Astrocyte (in vitro differentiated cells and primary cell): ENCODE measurements around the gene SFTPD. TPM values are rescaled to one million over a fixed set of nuclear protein-coding genes. Genes with fewer than 3 reads are reported as not detected.

Source experiments
- DNase-seq: peaks from one replicate; pipeline ENCODE4 v3.0.0-alpha.2; 2010; ENCODE audit warnings: low read depth
- FAIRE-seq: peaks from 2 replicates; lab custom pipeline; 2011; peaks lifted over from hg19 to GRCh38; lab: Jason Lieb, UNC
- H2AFZ ChIP-seq: 2 replicates; pipeline ENCODE4 v1.6.0; 2012; ENCODE audit warnings: low read depth, low read length, inconsistent platforms
- H3K27ac ChIP-seq: 2 replicates; pipeline ENCODE4 v1.5.1; 2011; ENCODE audit warnings: low read depth, low read length, inconsistent platforms
- H3K27me3 ChIP-seq: 2 replicates; pipeline ENCODE4 v1.6.0; 2011; ENCODE audit warnings: low read length, inconsistent platforms; ENCODE audit not compliant: insufficient read depth
- H3K36me3 ChIP-seq: 2 replicates; pipeline ENCODE4 v1.5.1; 2011; ENCODE audit warnings: low read length, inconsistent platforms; ENCODE audit not compliant: insufficient read depth
- H3K4me1 ChIP-seq: 2 replicates; pipeline ENCODE4 v1.5.1; 2011; ENCODE audit warnings: low read length, inconsistent platforms; ENCODE audit not compliant: insufficient read depth
- H3K4me2 ChIP-seq: 2 replicates; pipeline ENCODE4 v1.6.0; 2012; ENCODE audit warnings: low read length, inconsistent platforms
- H3K4me3 ChIP-seq: 2 replicates; pipeline ENCODE4 v1.5.1; 2011; ENCODE audit warnings: low read depth, mild to moderate bottlenecking, low read length, inconsistent platforms; ENCODE audit not compliant: insufficient read depth
- H3K79me2 ChIP-seq: 2 replicates; pipeline ENCODE4 v1.6.0; 2012; ENCODE audit warnings: mild to moderate bottlenecking, low read length, inconsistent platforms; ENCODE audit not compliant: insufficient read depth
- H3K9ac ChIP-seq: 2 replicates; pipeline ENCODE4 v1.6.0; 2012; ENCODE audit warnings: mild to moderate bottlenecking, low read length, inconsistent platforms
- H3K9me3 ChIP-seq: 2 replicates; pipeline ENCODE4 v1.5.1; 2012; ENCODE audit warnings: low read depth, mild to moderate bottlenecking, low read length, inconsistent platforms; ENCODE audit not compliant: insufficient read depth
- H4K20me1 ChIP-seq: 2 replicates; pipeline ENCODE4 v1.6.0; 2012; ENCODE audit warnings: low read length, inconsistent platforms; ENCODE audit not compliant: insufficient read depth
- H3K27ac Mint-ChIP-seq: one replicate; pipeline ENCODE4 v1.8.0; 2021; ENCODE audit warnings: mild to moderate bottlenecking, mixed read lengths; ENCODE audit not compliant: unreplicated experiment
- H3K27me3 Mint-ChIP-seq: one replicate; pipeline ENCODE4 v1.8.0; 2021; ENCODE audit warnings: low read depth, mixed read lengths; ENCODE audit not compliant: unreplicated experiment
- H3K36me3 Mint-ChIP-seq: one replicate; pipeline ENCODE4 v1.8.0; 2021; ENCODE audit warnings: low read depth, mixed read lengths; ENCODE audit not compliant: unreplicated experiment
- H3K4me1 Mint-ChIP-seq: one replicate; pipeline ENCODE4 v1.8.0; 2021; ENCODE audit warnings: low read depth, mixed read lengths; ENCODE audit not compliant: unreplicated experiment
- H3K4me3 Mint-ChIP-seq: one replicate; pipeline ENCODE4 v1.8.0; 2021; ENCODE audit warnings: mild to moderate bottlenecking, moderate library complexity, mixed read lengths; ENCODE audit not compliant: unreplicated experiment
- H3K9me3 Mint-ChIP-seq: one replicate; pipeline ENCODE4 v1.8.0; 2021; ENCODE audit warnings: mild to moderate bottlenecking, mixed read lengths; ENCODE audit not compliant: unreplicated experiment
- EZH2 ChIP-seq: IDR thresholded peaks from 2 replicates; pipeline ENCODE4 v1.6.1; 2012; ENCODE audit warnings: mild to moderate bottlenecking, low read length, inconsistent platforms; ENCODE audit not compliant: insufficient read depth
- total RNA-seq: library from RNA; stranded (reverse); gene quantifications from 2 replicates; pipeline ENCODE4 v1.2.1, GENCODE V29; 2021
- TF ChIP-seq, protein P1 (sequence below): IDR thresholded peaks from 2 replicates; pipeline ENCODE4 v1.5.1; 2011; ENCODE audit warnings: low read depth, mild to moderate bottlenecking, inconsistent platforms, low read length, moderate library complexity; ENCODE audit not compliant: insufficient read depth

Gene SFTPD
- total RNA-seq, 1 donor from 2014 or later: 0.27 TPM

DNA sequence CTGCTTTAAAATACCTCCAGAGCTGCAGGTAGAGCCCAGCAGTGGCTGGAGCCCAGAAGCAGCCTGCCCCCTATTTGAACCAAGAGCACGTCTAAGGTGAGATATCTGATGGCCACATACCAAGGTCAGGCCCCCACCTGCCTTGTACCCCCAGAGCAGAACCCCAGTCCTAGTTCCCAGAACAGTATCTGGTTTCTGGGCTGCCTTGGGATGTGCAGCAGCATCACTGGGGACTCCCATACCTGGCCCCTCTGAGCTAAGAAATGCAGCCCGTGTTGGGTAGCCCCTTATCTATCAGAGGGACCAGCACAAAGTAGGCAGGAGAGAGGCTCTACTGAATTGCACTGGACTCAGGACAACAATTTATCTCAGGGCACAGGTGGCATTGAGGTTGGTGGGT is 8.9 kb downstream of the SFTPD start:
- Histone ChIP-seq H3K4me3 (no peak overlapping the region), H4K20me1 (no peaks in the 10 kb centered on the region), H3K27ac (no peak overlapping the region), H3K4me2 (no peak overlapping the region), H2AFZ (no peak overlapping the region), H3K79me2 (no peaks in the 10 kb centered on the region), H3K27me3 (peaks cover 7% of the 10 kb centered on the region), H3K9ac (no peak overlapping the region), H3K4me1 (no peaks in the 10 kb centered on the region), H3K9me3 (no peaks in the 10 kb centered on the region), H3K36me3 (no peaks in the 10 kb centered on the region)
- DNase-seq (no peak), FAIRE-seq (no peak)
- TF ChIP-seq EZH2: no peak
- TF ChIP-seq, protein P1, sequence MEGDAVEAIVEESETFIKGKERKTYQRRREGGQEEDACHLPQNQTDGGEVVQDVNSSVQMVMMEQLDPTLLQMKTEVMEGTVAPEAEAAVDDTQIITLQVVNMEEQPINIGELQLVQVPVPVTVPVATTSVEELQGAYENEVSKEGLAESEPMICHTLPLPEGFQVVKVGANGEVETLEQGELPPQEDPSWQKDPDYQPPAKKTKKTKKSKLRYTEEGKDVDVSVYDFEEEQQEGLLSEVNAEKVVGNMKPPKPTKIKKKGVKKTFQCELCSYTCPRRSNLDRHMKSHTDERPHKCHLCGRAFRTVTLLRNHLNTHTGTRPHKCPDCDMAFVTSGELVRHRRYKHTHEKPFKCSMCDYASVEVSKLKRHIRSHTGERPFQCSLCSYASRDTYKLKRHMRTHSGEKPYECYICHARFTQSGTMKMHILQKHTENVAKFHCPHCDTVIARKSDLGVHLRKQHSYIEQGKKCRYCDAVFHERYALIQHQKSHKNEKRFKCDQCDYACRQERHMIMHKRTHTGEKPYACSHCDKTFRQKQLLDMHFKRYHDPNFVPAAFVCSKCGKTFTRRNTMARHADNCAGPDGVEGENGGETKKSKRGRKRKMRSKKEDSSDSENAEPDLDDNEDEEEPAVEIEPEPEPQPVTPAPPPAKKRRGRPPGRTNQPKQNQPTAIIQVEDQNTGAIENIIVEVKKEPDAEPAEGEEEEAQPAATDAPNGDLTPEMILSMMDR: no peak
- Mint-ChIP-seq H3K27me3 (peaks cover 39% of the 10 kb centered on the region), H3K36me3 (no peaks in the 10 kb centered on the region), H3K27ac (no peak overlapping the region), H3K4me1 (no peaks in the 10 kb centered on the region), H3K4me3 (no peak overlapping the region), H3K9me3 (peaks cover 5% of the 10 kb centered on the region)

DNA sequence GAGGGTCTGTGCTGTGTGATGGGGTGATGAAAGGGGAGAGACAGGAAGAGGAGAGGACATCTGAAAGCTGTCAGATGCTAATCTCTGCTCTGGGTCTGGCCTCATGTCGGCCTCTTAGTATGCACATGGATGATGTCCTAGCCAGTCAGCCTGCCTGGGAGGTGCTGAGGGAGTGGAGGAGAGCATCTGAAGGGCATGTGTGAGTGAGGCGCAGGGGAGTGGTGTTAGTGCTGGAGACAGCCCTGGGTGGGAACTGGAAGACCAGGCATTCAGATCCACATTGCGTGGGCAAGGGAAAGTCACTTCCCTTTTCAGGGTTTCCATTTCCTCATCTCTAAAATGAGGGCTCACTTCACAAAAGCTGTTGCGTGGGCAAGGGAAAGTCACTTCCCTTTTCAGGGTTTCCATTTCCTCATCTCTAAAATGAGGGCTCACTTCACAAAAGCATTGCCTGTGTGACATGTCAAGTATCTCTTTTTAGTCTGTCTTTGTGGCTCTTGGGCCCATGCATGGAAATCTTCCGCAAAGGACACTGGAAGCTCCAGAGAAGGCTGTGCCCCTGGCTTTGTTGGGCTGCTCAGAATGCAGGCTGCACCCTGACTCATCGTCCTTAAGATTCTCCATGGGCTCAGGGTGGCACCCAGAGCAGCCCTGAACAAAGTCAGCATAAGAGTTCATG is 10.0 kb downstream of the SFTPD start:
- FAIRE-seq (no peak), DNase-seq (no peak)
- H3K36me3 ChIP-seq: no peaks in the 10 kb centered on the region
- Mint-ChIP-seq H3K36me3 (no peaks in the 10 kb centered on the region), H3K4me1 (no peaks in the 10 kb centered on the region), H3K9me3 (no peaks in the 10 kb centered on the region), H3K4me3 (no peak overlapping the region), H3K27me3 (peaks cover 34% of the 10 kb centered on the region), H3K27ac (no peak overlapping the region)
- H3K9me3 ChIP-seq: no peaks in the 10 kb centered on the region
- H3K4me3 ChIP-seq: no peak overlapping the region
- H3K79me2 ChIP-seq: no peaks in the 10 kb centered on the region
- no peak overlapping the region for H2AFZ ChIP-seq
- no peak overlapping the region for H3K4me2 ChIP-seq
- no peaks in the 10 kb centered on the region for H4K20me1 ChIP-seq
- no peak overlapping the region for H3K9ac ChIP-seq
- no peak overlapping the region for H3K27ac ChIP-seq
- no peak for TF ChIP-seq EZH2
- TF ChIP-seq, protein P1: no peak
- H3K27me3 ChIP-seq: peaks cover 7% of the 10 kb centered on the region
- H3K4me1 ChIP-seq: no peaks in the 10 kb centered on the region

DNA sequence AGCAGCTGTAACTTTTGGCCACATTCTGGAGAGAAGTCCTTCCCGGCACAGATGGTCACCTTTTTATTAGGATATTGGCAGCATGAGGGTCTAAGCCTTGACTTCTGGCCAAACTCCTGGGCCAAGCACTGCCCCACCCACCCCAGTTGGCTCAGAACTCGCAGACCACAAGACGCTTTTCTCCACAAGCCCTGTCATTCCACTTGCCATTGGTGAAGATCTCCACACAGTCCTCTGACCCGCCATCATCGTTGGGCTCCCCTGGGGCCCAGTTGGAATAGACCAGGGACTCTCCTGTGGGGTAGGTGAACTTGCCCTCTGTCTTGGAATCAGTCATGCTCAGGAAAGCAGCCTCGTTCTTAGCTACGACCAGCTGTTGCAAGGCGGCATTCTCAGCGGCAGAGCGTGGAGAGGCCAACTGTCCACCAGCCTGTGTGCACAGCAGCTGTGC is 11.2 kb downstream of the SFTPD start:
- no peaks in the 10 kb centered on the region for H4K20me1 ChIP-seq
- H3K27ac Mint-ChIP-seq: no peak overlapping the region
- H3K4me1 Mint-ChIP-seq: no peaks in the 10 kb centered on the region
- H3K27ac ChIP-seq: no peak overlapping the region
- H3K4me3 Mint-ChIP-seq: no peak overlapping the region
- H3K36me3 Mint-ChIP-seq: no peaks in the 10 kb centered on the region
- H3K9ac ChIP-seq: no peak overlapping the region
- TF ChIP-seq, protein P1: no peak
- TF ChIP-seq EZH2: no peak
- FAIRE-seq: no peak
- no peak for DNase-seq
- peaks cover 29% of the 10 kb centered on the region for H3K27me3 Mint-ChIP-seq
- H3K4me2 ChIP-seq: no peak overlapping the region
- no peaks in the 10 kb centered on the region for H3K79me2 ChIP-seq
- H2AFZ ChIP-seq: no peak overlapping the region
- H3K9me3 ChIP-seq: no peaks in the 10 kb centered on the region
- H3K4me1 ChIP-seq: no peaks in the 10 kb centered on the region
- H3K36me3 ChIP-seq: no peaks in the 10 kb centered on the region
- no peaks in the 10 kb centered on the region for H3K9me3 Mint-ChIP-seq
- no peak overlapping the region for H3K4me3 ChIP-seq
- H3K27me3 ChIP-seq: peaks cover 3% of the 10 kb centered on the region
